ENCODE data around the gene TOB1. TPM values are rescaled to one million over a fixed set of nuclear protein-coding genes. Genes with fewer than 3 reads are reported as not detected.

The TOB1 gene
- total and polyA plus RNA-seq, 9 donors, result 19.8 to 73.2 (median 55.2) TPM

DNA sequence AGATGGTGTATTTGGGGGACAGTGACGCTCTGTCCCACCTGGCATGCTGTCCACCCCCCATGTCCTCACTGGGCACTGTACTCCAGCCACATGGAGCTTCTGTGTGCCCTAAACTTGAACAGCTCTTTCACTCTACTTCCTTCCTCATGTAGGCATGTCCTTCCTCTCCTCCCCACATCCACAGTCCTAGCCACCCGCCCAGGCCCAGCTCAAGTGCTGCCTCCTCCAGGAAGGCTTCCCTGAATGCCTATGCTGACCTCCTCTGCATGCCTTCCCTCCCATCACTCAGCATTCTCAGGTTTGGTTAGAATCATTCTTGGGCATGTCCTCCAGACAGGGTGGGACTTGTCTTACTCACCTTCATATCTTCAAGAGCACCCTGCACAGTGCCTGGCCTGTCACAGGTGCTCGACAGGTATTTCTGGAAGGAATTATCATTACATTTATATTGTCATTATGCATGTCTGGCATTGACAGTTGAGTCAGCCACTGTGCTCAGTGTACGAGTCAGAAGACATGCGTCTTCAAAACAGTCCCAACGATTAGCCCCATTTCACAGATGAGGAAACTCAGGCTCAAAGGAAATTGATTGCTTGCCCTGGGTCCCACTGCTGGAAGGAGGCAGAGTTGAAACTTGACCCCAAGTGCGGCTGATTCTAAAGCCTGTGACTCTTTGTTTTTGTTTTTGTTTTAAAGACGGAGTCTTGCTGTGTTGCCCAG, 42.1 kb upstream of the TOB1 start:
- no peaks in the 10 kb centered on the region for H3K36me3 ChIP-seq (ENCODE audit: control insufficient read depth, insufficient read depth, low read length)
- DNase-seq, result no peak
- H3K4me3 ChIP-seq (ENCODE audit: low read length), result no peak overlapping the region
- WGBS (ENCODE audit: insufficient coverage), result 89% methylated on average over 4 of the region's 8 CpGs
- no peaks in the 10 kb centered on the region for H3K27me3 ChIP-seq (ENCODE audit: control insufficient read depth, insufficient read depth, low read length)
- H3K4me1 ChIP-seq (ENCODE audit: control insufficient read depth, insufficient read depth, low read length), result peaks cover 37% of the 10 kb centered on the region
- H3K9me3 ChIP-seq (replicated peaks; ENCODE audit: control insufficient read depth, low read depth, low read length), result no peaks in the 10 kb centered on the region
- no peak overlapping the region for H3K27ac ChIP-seq (ENCODE audit: low read length)

DNA sequence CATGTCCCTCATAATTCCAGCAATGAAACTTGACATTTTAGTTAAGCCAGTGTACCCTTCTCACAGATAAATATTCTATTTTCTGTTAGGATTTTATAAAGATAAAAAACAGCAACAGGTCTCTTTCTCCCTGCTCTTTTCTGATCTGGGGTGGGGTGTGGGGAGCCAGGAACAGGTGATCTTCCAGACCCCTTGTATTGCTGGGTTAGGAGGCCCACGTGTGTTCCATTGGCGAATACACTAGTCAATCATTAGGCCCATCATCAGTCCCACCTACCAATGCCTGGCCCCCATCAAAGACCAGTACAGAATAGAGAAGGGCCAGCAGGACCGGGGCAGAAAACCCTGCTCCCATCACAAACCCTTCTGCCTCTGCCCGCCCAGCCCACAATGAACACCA, 40.3 kb upstream of the TOB1 start:
- H3K9me3 ChIP-seq (replicated peaks; ENCODE audit: control insufficient read depth, low read depth, low read length), result no peaks in the 10 kb centered on the region
- peaks cover 45% of the 10 kb centered on the region for H3K4me1 ChIP-seq (ENCODE audit: control insufficient read depth, insufficient read depth, low read length)
- DNase-seq, result no peak
- H3K27me3 ChIP-seq (ENCODE audit: control insufficient read depth, insufficient read depth, low read length), result no peaks in the 10 kb centered on the region
- no peak overlapping the region for H3K4me3 ChIP-seq (ENCODE audit: low read length)
- H3K27ac ChIP-seq (ENCODE audit: low read length), result no peak overlapping the region
- WGBS (ENCODE audit: insufficient coverage), result 50% methylated on average over 1 of the region's 4 CpGs
- no peaks in the 10 kb centered on the region for H3K36me3 ChIP-seq (ENCODE audit: control insufficient read depth, insufficient read depth, low read length)

DNA sequence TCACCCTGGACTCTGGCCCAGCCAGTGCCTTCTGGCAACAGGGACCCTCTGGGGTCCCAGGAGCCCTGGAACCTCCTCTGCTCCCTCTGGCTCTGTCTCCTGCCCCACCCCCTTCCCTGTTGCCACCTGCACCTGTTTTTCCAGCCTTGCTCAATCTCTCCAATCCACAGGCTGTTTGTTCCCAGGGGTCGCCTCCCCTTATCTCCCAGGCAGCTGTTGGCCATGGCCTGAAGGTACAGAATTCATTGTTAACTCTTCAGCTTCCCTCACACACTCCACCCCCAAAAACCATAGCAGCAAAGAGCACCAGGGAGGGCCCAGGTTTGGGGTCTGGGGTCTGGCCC, 39.3 kb upstream of the TOB1 start:
- Histone ChIP-seq H3K36me3 (ENCODE audit: control insufficient read depth, insufficient read depth, low read length) (no peaks in the 10 kb centered on the region), H3K4me1 (ENCODE audit: control insufficient read depth, insufficient read depth, low read length) (peaks cover 45% of the 10 kb centered on the region), H3K4me3 (ENCODE audit: low read length) (no peak overlapping the region), H3K9me3 (replicated peaks; ENCODE audit: control insufficient read depth, low read depth, low read length) (no peaks in the 10 kb centered on the region), H3K27me3 (ENCODE audit: control insufficient read depth, insufficient read depth, low read length) (no peaks in the 10 kb centered on the region), H3K27ac (ENCODE audit: low read length) (peak overlapping the region; percentile 95)
- 17% methylated on average over 1 of the region's 1 CpG for whole genome bisulfite sequencing (ENCODE audit: insufficient coverage)
- no peak for DNase-seq

DNA sequence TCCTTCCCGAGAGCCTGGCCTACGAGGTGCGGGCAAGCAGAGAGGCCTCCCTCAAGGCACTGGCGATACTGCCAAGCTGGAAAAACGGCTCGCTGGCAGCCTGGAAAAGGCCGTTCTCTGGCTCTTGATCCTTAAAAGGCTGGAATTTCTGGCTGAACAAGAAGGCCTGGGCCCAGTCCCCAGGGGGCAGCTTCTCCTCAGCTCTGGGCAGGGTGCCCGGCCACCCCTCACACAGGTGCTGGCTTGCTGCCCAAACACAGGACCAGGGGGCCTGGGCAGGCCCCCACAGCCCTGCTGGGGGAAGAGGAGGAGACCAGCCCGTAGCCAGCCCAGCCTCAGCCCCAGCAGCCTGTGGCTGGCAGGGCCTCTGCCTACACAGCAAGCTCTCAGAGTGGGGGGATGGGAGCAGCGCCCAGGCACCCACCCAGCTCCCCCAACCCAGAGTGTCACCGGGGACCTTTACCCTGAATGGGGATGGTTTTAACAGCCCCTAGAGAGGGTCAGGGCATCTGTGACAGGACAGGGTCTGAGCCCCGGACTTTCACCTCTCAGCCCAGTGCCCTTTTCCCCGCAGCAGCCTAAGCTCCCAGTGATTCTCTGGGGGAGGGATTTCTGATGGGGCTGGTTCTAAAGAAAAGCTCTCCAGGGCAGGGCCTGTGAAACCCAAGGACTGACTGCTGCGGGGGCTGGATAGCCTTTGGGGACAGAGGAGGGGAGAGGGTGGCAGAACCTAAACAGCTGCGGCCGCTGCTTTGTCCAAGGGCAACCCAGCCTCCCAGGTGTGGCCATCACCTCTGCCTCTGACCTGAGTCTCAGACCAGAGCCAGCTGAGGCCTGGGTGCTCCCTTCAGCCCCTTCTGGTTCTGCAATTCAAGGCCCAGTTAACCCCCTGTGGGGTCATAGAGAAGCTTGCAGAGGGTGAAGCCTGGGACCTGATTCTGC, 38.6 kb upstream of the TOB1 start:
- H3K4me3 ChIP-seq (ENCODE audit: low read length), result no peak overlapping the region
- H3K27ac ChIP-seq (ENCODE audit: low read length), result peak overlapping the region; percentile 95
- H3K9me3 ChIP-seq (replicated peaks; ENCODE audit: control insufficient read depth, low read depth, low read length), result no peaks in the 10 kb centered on the region
- 25% methylated on average over 11 of the region's 16 CpGs for WGBS (ENCODE audit: insufficient coverage)
- no peaks in the 10 kb centered on the region for H3K27me3 ChIP-seq (ENCODE audit: control insufficient read depth, insufficient read depth, low read length)
- peak; percentile 62 for DNase-seq
- H3K36me3 ChIP-seq (ENCODE audit: control insufficient read depth, insufficient read depth, low read length), result no peaks in the 10 kb centered on the region
- peaks cover 45% of the 10 kb centered on the region for H3K4me1 ChIP-seq (ENCODE audit: control insufficient read depth, insufficient read depth, low read length)

DNA sequence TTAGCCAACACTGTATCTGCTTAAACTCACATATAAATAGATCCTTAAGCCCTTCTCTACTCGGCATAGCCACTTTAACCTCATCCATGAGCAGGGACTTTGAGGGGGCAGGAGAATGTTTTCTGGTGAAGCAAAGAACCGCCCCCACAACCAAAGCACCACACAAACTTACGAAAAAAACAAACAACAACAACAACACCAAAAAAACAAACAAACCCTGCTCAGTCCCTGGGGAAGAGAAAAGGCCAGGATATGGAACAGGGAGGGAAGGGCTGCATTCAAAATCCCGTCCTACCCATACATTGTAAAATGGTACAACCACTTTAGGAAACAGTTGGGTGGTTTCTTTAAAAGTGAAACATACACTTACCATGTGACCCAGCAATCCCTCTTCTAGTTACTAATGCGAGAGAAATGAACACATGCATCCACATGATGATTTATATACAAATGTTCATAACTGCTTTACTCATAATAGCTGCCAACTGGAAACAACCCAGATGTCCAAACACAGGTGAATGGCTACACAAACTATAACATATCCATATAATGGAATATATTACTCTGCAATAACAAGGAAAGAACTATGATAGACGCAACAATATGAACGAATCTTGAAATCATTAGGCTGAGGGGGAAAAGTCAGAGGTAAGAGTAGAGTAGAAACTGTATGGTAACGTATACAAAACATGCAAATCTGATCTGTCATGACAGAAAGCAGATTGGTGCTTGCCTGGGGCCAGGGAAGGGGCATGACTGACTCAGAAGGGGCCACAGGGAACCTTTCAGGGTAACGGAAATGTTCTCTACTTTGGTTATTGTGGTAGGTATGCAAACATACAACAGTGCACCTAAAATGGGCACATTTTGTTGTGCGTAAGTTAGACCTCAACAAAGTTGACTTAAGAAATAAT, 37.7 kb upstream of the TOB1 start:
- Histone ChIP-seq H3K4me3 (ENCODE audit: low read length) (no peak overlapping the region), H3K9me3 (replicated peaks; ENCODE audit: control insufficient read depth, low read depth, low read length) (no peaks in the 10 kb centered on the region), H3K4me1 (ENCODE audit: control insufficient read depth, insufficient read depth, low read length) (peaks cover 40% of the 10 kb centered on the region), H3K27ac (ENCODE audit: low read length) (peak overlapping the region; percentile 95), H3K27me3 (ENCODE audit: control insufficient read depth, insufficient read depth, low read length) (no peaks in the 10 kb centered on the region), H3K36me3 (ENCODE audit: control insufficient read depth, insufficient read depth, low read length) (no peaks in the 10 kb centered on the region)
- peak; percentile 68 for DNase-seq
- WGBS (ENCODE audit: insufficient coverage), result 34% methylated on average over 4 of the region's 10 CpGs

DNA sequence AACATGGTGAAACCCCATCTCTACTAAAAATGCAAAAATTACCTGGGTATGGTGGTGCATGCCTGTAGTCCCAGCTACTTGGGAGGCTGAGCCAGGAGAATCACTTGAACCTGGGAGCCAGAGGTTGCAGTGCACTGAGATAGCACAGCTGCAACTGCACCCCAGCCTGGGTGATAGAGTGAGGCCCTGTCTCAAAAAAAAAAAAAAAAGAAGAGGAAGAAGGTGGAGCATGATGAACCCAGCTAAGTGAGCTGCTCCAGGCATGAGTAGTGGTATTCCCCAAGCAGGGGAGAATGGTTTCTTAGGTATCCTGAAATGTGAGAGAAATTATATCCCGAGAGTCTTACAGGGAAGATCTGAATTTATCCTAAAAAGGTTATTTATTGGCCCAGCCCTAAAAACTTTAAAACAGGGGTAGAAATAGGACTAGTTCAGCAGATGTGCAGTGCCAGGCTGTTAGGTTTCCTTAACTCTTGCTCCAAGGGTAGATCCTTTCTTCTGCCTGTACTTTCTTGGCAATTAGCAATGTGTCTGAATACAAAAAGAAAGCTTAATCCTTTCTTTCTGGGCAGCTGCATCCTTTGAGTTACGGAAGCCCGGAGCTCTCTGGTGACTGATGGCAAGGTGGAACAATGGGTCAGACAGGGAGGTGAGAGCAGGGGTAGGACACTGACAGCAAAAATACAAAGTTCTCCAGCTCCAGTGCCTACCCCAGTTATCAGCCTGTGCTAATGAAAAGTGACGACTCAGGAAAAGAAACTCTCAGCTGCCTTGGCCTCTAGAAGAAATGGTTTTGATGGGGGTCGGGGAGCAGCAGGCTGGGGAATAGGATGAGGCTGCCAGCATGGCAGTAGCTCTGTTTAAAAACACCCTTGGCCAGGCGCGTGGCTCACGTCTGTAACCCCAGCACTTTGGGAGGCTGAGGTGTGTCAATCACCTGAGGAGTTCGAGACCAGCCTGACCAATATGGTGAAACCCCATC, 36.5 kb upstream of the TOB1 start:
- H3K4me1 ChIP-seq (ENCODE audit: control insufficient read depth, insufficient read depth, low read length), result peaks cover 40% of the 10 kb centered on the region
- 29% methylated on average over 2 of the region's 9 CpGs for WGBS (ENCODE audit: insufficient coverage)
- peak overlapping the region; percentile 17 for H3K27ac ChIP-seq (ENCODE audit: low read length)
- no peaks in the 10 kb centered on the region for H3K9me3 ChIP-seq (replicated peaks; ENCODE audit: control insufficient read depth, low read depth, low read length)
- H3K4me3 ChIP-seq (ENCODE audit: low read length), result no peak overlapping the region
- H3K36me3 ChIP-seq (ENCODE audit: control insufficient read depth, insufficient read depth, low read length), result no peaks in the 10 kb centered on the region
- no peak for DNase-seq
- no peaks in the 10 kb centered on the region for H3K27me3 ChIP-seq (ENCODE audit: control insufficient read depth, insufficient read depth, low read length)

DNA sequence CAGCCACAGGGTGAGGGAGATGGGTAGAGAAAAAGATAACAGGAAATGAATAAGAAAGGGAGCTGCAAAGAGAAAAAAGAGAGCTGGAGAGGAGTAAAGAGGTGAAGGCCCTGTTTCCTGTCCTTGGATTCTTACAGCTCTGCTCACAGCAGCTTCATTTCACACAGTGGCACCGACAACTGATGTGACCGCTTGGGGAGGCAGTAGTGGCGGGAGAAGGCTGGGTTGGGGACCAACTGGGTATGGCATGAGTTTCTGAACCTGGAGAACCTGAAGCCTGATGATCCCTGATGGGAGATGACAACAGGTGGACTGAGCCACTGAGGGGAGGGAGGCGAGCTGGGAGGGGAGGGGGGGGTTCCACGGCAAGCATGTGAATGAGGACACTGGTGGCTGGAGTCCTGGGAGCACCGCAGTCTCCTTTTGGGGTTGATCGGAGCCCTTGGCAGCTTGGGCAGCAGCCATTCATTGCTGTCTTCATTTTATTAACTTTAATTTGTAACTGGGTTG, 34.3 kb upstream of the TOB1 start:
- no peaks in the 10 kb centered on the region for H3K9me3 ChIP-seq (replicated peaks; ENCODE audit: control insufficient read depth, low read depth, low read length)
- 55% methylated on average over 3 of the region's 7 CpGs for WGBS (ENCODE audit: insufficient coverage)

DNA sequence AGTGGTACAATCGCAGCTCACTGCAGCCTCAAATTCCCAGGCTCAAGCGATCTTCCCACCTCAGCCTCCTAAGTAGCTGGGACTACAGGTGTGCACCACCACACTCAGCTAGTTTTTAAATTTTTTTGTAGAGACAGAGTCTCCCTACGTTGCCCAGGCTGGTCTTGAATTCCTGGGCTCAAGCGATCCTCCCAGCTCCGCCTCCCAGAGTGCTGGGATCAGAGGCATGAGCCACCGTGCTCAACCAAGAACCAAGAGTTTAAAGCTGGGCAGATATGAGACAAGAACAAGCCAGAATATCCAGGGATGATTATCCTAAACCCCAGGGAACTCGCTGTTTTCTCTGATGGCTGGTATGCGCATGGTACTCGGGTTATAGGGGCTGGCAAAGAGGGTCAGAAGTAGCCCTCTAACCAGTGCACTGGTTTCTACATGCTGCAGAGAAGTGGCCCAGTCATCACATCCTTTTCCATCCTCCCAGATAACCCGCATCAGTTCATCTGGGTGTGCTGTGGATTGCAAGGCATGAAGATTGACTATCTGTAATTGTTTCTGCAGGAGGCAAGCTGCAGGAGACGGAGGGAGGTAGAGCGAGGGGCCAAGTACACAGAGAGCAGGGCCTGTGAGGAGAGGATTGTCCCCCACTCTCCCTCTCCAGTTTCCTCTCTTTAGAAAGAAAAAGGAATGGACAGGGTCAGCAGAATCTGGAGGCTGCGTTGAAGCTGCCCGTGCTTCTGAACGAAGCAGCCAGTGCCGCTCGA, 33.6 kb upstream of the TOB1 start:
- Histone ChIP-seq H3K27ac (ENCODE audit: low read length) (no peak overlapping the region), H3K9me3 (replicated peaks; ENCODE audit: control insufficient read depth, low read depth, low read length) (no peaks in the 10 kb centered on the region), H3K4me1 (ENCODE audit: control insufficient read depth, insufficient read depth, low read length) (peaks cover 21% of the 10 kb centered on the region), H3K27me3 (ENCODE audit: control insufficient read depth, insufficient read depth, low read length) (no peaks in the 10 kb centered on the region), H3K36me3 (ENCODE audit: control insufficient read depth, insufficient read depth, low read length) (no peaks in the 10 kb centered on the region), H3K4me3 (ENCODE audit: low read length) (no peak overlapping the region)
- WGBS (ENCODE audit: insufficient coverage), result 60% methylated on average over 11 of the region's 17 CpGs
- no peak for DNase-seq

More for the DNA sequence above, 34.3 kb upstream of the TOB1 start:
- peaks cover 28% of the 10 kb centered on the region for H3K4me1 ChIP-seq (ENCODE audit: control insufficient read depth, insufficient read depth, low read length)
- H3K4me3 ChIP-seq (ENCODE audit: low read length), result no peak overlapping the region
- no peak for DNase-seq
- no peak overlapping the region for H3K27ac ChIP-seq (ENCODE audit: low read length)
- H3K36me3 ChIP-seq (ENCODE audit: control insufficient read depth, insufficient read depth, low read length), result no peaks in the 10 kb centered on the region
- no peaks in the 10 kb centered on the region for H3K27me3 ChIP-seq (ENCODE audit: control insufficient read depth, insufficient read depth, low read length)
